Measurements from ENCODE around the gene HMGA1. TPM values are rescaled to one million over a fixed set of nuclear protein-coding genes. Genes with fewer than 3 reads are reported as not detected.
"Not testable (repeated sequence)": the region's sequence is repeated elsewhere in the genome, so short reads cannot be mapped to it uniquely, and the experiment has no call there.

HMGA1 gene
- total RNA-seq, 1 donor = 65.2 TPM

GRCh38 chr6:34240329-34241248 lies 3.9 kb downstream of the HMGA1 start:
- no peak for TF ChIP-seq CTCF (IDR thresholded peaks at IDR 0.05; ENCODE audit: insufficient read depth, low read depth, low read length)
- DNase-seq (ENCODE audit: low read depth) = no peak
- H3K4me3 ChIP-seq (ENCODE audit: low read depth, low read length) = no peak overlapping the region

GRCh38 chr6:34241351-34242215 lies 4.9 kb downstream of the HMGA1 start:
- H3K4me3 ChIP-seq (ENCODE audit: low read depth, low read length) = no peak overlapping the region
- no peak for TF ChIP-seq CTCF (IDR thresholded peaks at IDR 0.05; ENCODE audit: insufficient read depth, low read depth, low read length)
- DNase-seq (ENCODE audit: low read depth) = no peak

GRCh38 chr6:34242252-34243130 lies 5.8 kb downstream of the HMGA1 start:
- DNase-seq (ENCODE audit: low read depth) = no peak
- TF ChIP-seq CTCF (IDR thresholded peaks at IDR 0.05; ENCODE audit: insufficient read depth, low read depth, low read length) = no peak
- no peak overlapping the region for H3K4me3 ChIP-seq (ENCODE audit: low read depth, low read length)

GRCh38 chr6:34243131-34243771 lies 6.6 kb downstream of the HMGA1 start:
- DNase-seq (ENCODE audit: low read depth) = peak; percentile 35
- no peak for TF ChIP-seq CTCF (IDR thresholded peaks at IDR 0.05; ENCODE audit: insufficient read depth, low read depth, low read length)
- no peak overlapping the region for H3K4me3 ChIP-seq (ENCODE audit: low read depth, low read length)

- peak; percentile 90 for DNase-seq (ENCODE audit: low read depth)
- H3K4me3 ChIP-seq (ENCODE audit: low read depth, low read length) = peak overlapping the region; percentile 9
- peak; percentile 46 for TF ChIP-seq CTCF (IDR thresholded peaks at IDR 0.05; ENCODE audit: insufficient read depth, low read depth, low read length)
Measured at GRCh38 chr6:34243901-34244884, 7.5 kb downstream of the HMGA1 start.

- not testable (repeated sequence) for H3K4me3 ChIP-seq (ENCODE audit: low read depth, low read length); DNase-seq (ENCODE audit: low read depth)
Measured at GRCh38 chr6:34245032-34245760, 8.5 kb downstream of the HMGA1 start.

GRCh38 chr6:34245761-34246140 lies 9.1 kb downstream of the HMGA1 start:
- DNase-seq (ENCODE audit: low read depth); H3K4me3 ChIP-seq (ENCODE audit: low read depth, low read length): not testable (repeated sequence)

All from fibroblast of villous mesenchyme (primary cell).